C4-2B (cell line): Measurements from ENCODE around the gene WDR87.

Experiments
- CTCF ChIP-seq: fragments of 450-650 bp; conservative IDR thresholded peaks from 2 replicates; pipeline ENCODE4 v1.5.1; 2017; ENCODE audit warnings: mild to moderate bottlenecking
- ZFX ChIP-seq: fragments of 450-650 bp; IDR thresholded peaks from 2 replicates; pipeline ENCODE4 v1.6.1; 2017

DNA sequence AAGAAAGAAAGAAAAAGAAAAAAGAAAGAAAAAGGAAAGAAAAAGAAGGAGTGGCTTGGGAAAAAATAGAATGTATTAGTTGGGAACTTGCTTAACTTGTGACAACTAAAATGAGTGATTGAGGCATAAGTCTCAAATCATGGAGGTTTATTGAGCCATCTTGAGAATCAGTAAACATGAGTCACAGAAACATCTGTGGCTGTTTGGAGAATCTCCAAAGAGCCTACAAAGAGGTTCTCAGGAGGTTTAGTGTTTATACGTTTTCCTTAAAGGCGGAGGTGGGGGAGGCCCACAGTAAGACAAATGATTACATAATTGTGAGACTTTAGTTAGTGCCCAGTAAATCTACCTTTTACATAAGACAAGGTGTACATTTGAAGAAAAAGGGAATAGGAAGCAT is 38.6 kb downstream of the WDR87 start:
- no peak for TF ChIP-seq CTCF
- TF ChIP-seq ZFX = no peak
